Retinal pigment epithelial cell (primary cell): Measurements from ENCODE around the gene NCOA6.

Source experiments
- DNase-seq: peaks from one replicate; pipeline ENCODE4 v3.0.0-alpha.2; 2010; ENCODE audit warnings: low read depth
- H3K4me3 ChIP-seq: 2 replicates; pipeline ENCODE4 v1.5.1; 2011; ENCODE audit warnings: mild to moderate bottlenecking, low read length, control low read depth, moderate library complexity
- CTCF ChIP-seq: conservative IDR thresholded peaks from 2 replicates; pipeline ENCODE4 v1.5.1; 2011; ENCODE audit warnings: low read depth, low read length, control low read depth, inconsistent platforms

The NCOA6 gene

DNA sequence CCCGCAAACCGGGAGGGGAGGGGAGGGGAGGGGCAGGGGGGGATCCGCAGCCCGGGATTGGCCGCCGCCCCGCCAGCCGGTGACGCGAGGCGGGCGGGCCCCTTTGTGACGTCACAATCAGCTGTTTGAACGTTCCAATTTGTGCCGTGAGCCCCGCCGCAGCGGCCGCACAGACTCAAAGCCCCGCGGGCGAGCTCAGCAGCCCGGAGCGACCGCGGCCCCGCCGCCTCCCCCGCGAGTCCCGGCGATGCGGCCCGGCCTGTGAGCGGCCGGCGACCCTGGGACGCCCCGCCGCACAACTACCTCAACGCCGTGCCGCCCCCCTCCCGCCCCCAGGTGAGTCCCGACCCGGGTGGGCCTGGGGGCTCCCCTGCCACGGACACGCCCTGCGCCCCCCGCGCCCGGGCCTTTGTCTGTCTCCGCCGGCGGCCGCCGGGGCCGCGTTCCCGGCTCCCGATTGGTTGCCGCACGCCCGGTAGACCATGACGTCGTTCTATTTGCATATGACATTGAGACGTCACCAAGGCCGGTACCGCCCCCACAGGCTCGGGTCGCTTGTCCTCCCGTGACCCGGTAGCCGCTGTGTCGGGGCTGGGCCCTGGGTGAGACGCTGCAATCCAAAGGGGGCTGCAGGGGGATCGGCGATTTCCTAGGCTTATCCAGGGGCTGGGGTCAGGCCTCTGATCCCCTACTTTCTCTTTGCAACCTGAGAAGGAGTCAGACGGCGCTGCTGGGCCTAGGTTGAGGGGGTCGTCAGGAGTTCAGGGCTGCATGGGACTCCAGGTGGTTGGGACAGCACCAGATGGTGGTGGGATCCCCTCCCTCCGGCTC is 121.1 kb downstream of the NCOA6 start, which contains the start of gene TP53INP2:
TSS of gene TP53INP2 (plus strand) at position 168 of the 831 bp plus-strand sequence. CDS start 4,396 bp downstream, outside the sequence.
- peak within 1 kb of the TSS; percentile 89 for H3K4me3 ChIP-seq
- peak; percentile 82 for DNase-seq
- no peak for TF ChIP-seq CTCF

- DNase-seq = no peak
- no peak for TF ChIP-seq CTCF
These were observed 121.9 kb downstream of the NCOA6 start for GRCh38 chr20:34703424-34704176.

DNA sequence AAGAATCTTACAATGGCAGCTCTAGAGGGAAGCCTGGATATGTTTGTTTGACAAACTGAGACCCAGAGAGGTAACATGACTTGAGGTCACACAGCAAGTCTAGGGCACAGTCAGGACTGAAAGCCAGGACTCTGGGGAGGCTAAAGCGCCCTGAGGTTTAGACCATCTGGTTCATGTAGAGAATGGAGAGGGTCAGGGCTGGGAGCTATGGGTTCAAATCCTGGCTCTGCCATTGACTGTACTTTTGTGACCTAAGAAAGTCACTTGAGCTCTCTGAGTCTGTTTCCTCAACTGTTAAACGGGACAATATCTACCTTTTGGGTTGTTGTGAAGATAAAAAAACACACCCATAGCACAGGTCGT is 122.4 kb downstream of the NCOA6 start:
- no peak for TF ChIP-seq CTCF
- H3K4me3 ChIP-seq = peak overlapping the region; percentile 89
- DNase-seq = no peak

More at GRCh38 chr20:34703424-34704176, 121.9 kb downstream of the NCOA6 start:
- peak overlapping the region; percentile 89 for H3K4me3 ChIP-seq

DNA sequence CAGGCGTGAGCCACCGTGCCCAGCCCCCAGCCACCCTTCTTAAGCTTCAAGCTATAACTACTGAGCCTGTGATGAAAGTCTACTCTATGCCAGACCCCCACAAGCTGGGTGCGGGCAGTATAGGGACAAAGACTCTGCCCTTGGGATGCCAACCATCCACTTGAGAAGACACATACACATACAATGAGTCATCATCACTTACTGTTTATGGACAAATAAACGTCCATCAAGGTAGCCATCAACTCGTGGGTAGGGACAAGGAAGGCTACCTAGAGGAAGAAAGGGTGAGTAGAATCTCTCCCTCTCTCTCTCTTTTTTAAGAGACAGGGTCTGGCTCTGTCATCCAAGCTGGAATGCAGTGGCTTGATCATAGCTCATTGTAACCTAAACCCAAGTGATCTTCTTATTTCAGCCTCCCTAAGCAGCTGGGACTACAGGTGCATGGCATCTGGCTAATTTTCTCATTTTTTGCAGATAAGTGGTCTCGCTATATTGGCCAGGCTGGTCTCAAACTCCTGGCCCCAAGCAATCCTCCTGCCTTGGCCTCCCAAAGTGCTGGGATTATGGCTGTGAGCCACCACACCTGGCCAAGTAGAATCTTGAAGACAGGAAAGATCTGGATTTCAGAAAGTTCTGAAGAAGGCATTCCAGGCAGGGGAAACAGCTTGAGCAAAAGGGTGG is 123.9 kb downstream of the NCOA6 start:
- TF ChIP-seq CTCF = no peak
- DNase-seq = no peak
- H3K4me3 ChIP-seq = no peak overlapping the region

- no peak for DNase-seq
These were observed 132.0 kb downstream of the NCOA6 start for GRCh38 chr20:34693414-34693813.

DNA sequence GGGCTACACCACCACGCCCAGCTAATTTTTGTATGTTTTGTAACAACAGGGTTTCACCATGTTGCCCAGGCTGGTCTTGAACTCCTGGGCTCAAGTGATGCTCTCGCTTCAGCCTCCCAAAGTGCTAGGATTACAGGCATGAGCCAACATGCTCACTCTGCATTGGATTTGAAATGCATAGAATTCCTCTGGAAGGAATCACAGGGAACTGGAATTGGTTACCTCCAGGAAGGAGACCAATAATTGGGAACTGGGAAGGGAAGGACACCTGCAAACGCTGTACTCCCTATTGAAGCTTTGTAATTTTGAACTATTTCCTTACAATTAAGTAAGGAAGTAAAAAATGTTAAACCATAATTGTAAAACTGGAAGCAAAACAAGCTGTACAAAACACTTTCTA is 133.6 kb downstream of the NCOA6 start:
- H3K4me3 ChIP-seq = no peak overlapping the region
- no peak for TF ChIP-seq CTCF

More at GRCh38 chr20:34693414-34693813, 132.0 kb downstream of the NCOA6 start:
- no peak for TF ChIP-seq CTCF
- H3K4me3 ChIP-seq = no peak overlapping the region

More for the DNA sequence above, 133.6 kb downstream of the NCOA6 start:
- no peak for DNase-seq
